DMS79 treated with DMSO at 0.1 percent for 48 hours (cell line): ENCODE results near the gene REPIN1.

Experiments
- DNase-seq: peaks from one replicate; lab custom pipeline; 2025; lab: John Stamatoyannopoulos, UW

REPIN1 gene

GRCh38 chr7:150337179-150337578 is 31.4 kb upstream of the REPIN1 start:
- DNase-seq: no peak

GRCh38 chr7:150337659-150338081 is 31.0 kb upstream of the REPIN1 start:
- no peak for DNase-seq

GRCh38 chr7:150338166-150338829 is 30.3 kb upstream of the REPIN1 start:
- no peak for DNase-seq

- no peak for DNase-seq
These were observed 29.2 kb upstream of the REPIN1 start for GRCh38 chr7:150339409-150339809.

GRCh38 chr7:150340024-150340749 is 28.4 kb upstream of the REPIN1 start:
- no peak for DNase-seq

GRCh38 chr7:150340875-150341262 is 27.8 kb upstream of the REPIN1 start:
- no peak for DNase-seq

- DNase-seq: no peak
These were observed 27.1 kb upstream of the REPIN1 start, which contains the start of gene RARRES2 for GRCh38 chr7:150341263-150342120. Gene RARRES2 (minus strand): TSS chr7:150341629. CDS start chr7:150340609, 1,020 bp downstream.

- DNase-seq: no peak
These were observed 26.6 kb upstream of the REPIN1 start for GRCh38 chr7:150342121-150342408.

GRCh38 chr7:150343225-150343624 is 25.4 kb upstream of the REPIN1 start:
- DNase-seq: no peak

- DNase-seq: no peak
These were observed 24.3 kb upstream of the REPIN1 start for GRCh38 chr7:150344299-150344698.

- no peak for DNase-seq
These were observed 23.6 kb upstream of the REPIN1 start for GRCh38 chr7:150345012-150345411.

- DNase-seq: no peak
These were observed 21.7 kb upstream of the REPIN1 start for GRCh38 chr7:150346922-150347321.

GRCh38 chr7:150351587-150352194 is 16.9 kb upstream of the REPIN1 start:
- no peak for DNase-seq

- no peak for DNase-seq
These were observed 13.0 kb upstream of the REPIN1 start for GRCh38 chr7:150355666-150356059.

- peak; percentile 11 for DNase-seq
These were observed 12.2 kb upstream of the REPIN1 start for GRCh38 chr7:150356265-150356897.

GRCh38 chr7:150357270-150357669 is 11.4 kb upstream of the REPIN1 start:
- DNase-seq: no peak

- DNase-seq: no peak
These were observed 10.7 kb upstream of the REPIN1 start for GRCh38 chr7:150357771-150358427.

GRCh38 chr7:150358433-150358832 is 10.2 kb upstream of the REPIN1 start:
- no peak for DNase-seq

GRCh38 chr7:150358988-150359621 is 9.5 kb upstream of the REPIN1 start:
- DNase-seq: no peak

GRCh38 chr7:150359622-150360362 is 8.8 kb upstream of the REPIN1 start:
- DNase-seq: no peak
